NCI-H345 treated with DMSO at 0.1 percent for 48 hours (cell line): ENCODE measurements around the gene BPI.
"Not testable (repeated sequence)": the region's sequence is repeated elsewhere in the genome, so short reads cannot be mapped to it uniquely, and the experiment has no call there.

ENCODE experiments used
- DNase-seq: peaks from one replicate; lab custom pipeline; 2025; ENCODE audit not compliant: unreplicated experiment; lab: John Stamatoyannopoulos, UW

BPI gene

DNA sequence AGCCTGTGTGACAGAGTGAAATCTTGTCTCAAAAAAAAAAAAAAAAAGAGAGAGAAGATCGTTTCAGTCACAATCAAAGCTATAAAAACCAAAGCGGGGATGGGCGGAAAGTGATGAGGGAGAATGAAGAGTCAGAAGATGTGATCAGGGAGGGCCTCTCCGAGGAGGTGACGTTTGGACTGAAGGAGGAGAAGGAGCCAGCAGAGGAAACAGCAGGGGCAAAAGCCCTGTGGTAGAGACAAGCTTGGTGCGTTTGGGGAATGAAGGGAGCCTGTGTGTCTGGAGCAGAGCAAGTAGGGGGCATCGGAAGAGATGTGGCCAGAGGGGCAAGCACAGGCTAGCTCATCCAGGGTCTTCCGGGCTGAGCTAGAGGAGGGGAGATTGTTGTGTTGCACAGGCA is 27.9 kb downstream of the BPI start:
- DNase-seq = no peak

DNA sequence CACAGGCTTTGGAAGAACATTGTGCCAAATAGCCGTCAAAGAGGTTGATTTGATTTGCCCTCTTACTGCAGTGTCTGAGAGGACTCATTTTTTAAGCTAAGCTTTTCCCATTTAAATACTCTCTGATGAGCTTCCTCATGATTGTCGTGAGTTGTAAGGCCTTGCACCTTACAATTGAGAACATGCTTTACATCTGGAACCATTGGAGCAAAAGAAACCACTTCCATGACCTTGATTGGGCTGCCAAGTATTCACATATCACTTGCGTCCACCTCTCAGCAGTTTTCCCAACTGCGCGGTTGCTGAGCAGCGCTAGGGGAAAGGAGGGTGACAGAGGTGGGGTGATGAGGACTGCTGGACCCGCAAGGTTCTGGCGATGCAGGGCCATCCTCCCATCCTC is 30.1 kb downstream of the BPI start:
- no peak for DNase-seq

DNA sequence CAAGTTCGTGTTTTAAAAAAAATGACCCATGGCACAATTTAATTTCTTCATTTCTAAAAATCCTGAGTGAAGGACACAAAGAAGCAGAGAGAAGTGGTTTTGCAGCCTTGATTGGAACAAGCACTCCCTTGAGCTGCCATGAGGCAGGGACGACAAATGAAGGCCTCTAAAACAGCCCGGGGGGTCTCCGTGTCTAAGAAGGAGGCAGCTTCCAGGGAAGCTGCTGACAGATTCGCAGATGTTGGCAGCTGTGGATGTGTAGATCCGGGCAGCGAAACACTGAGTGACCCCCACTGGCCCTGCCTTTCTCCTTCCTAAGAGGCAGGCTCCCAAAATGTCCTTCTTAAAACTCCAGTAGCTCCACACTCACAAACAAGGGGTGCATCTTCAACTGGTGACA is 32.8 kb downstream of the BPI start:
- DNase-seq = no peak

DNA sequence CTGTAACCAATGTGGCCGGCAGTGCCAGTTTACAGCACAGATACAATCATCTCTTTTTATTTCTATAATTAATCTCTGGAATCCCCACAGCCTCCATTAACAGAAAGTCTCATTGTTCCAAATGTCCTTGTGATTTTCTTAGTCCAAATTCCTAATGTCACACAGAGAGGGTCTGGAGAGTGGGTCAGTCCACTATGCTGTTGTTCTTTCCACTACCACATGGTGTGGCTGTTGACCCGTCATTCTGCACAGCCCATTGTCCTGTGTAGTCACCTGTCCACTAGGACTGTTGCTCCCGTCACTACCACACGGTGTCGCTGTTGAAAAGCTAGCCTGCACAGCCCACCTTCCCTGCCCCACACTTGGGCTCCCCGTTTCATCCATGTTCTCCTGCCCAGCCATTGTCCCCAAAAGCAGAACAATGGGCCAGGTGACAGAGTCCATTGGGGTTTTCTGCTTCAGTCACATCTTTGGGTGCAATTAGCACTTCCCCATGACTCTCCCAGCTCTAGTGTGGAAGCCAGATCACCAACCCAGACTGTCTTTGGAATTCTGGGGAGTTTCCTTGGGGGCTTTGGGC is 33.7 kb downstream of the BPI start:
- no peak for DNase-seq

DNA sequence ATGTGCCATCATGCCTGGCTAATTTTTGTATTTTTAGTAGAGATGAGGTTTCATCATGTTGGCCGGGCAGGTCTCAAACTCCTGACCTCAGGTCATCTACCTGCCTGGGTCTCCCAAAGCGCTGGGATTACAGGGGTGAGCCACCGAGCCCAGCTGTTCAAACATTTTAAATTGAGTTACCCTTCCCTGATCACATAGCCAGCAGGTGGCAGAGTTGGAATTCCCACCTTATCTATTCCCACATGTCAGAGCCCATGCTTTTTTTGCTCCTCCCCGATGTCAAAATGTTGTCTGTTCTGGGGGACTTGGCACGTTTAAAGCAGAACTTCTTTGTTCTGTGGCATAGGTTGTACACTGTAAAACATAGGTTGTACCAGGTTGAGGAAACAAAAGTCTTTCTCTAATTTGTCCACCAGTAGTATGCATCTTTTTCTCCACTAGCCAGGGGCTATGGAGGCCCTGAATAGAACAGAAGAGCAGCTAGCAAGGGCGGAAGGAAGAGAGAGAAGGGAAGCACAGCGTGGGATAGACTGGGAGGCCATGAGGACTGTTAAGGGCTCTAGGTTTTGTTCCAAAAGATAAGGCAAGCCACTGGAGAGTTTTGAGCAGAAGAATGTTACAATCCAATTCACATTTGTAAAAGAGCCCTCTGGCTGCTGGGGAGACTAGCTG is 35.0 kb downstream of the BPI start:
- no peak for DNase-seq

DNA sequence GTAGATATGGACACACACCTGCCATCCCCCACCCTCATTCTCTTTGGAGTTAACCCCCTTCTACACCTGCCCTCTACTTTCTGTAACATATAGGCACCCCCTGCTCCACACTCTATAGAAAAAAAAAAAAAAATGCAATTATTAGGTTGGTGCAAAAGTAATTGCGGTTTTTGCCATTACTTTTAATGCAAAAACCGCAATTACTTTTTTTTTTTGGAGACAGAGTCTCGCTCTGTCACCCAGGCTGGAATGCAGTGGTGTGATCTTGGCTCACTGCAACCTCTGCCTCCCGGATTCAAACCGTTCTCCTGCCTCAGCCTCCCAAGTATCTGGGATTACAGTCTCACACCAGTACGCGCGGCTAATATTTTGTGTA is 35.6 kb downstream of the BPI start:
- not testable (repeated sequence) for DNase-seq

DNA sequence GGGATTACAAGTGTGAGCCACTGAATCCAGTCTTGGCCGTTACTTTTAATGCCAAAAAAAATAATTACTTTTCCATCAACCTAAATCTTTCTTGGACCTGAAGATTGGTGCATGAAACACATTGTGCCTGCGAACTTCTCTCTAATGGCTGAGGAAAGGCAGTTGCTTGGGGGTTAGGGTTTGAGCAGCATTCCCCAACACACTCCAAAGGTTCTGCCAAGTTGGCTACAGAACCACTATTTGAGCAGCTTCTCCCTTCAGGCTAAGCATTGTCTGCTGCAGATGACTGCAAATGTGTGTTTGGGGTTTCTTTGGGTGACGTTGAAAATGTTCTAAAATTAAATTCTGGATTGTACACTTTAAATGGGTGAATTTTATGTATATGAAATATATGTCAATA is 36.0 kb downstream of the BPI start:
- no peak for DNase-seq

DNA sequence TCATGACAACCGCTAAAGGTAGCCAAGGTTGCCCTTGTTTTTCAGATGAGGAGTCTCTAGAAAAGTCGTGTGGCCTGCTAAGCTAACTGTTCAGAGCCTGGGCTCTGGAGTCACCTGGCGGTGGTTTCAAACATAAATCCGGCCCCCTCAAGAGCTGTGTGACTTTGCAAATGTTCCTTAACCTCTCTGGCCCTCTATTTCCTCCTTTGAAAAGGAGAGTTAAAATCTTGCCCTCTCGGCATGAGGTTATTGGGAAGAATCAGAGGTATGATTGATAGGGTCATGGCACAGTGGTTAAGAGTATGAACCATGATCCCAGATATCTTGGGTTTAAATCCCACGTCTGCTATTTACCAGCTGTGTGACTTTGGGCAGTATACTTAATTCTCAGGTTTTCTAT is 36.7 kb downstream of the BPI start:
- DNase-seq = no peak

DNA sequence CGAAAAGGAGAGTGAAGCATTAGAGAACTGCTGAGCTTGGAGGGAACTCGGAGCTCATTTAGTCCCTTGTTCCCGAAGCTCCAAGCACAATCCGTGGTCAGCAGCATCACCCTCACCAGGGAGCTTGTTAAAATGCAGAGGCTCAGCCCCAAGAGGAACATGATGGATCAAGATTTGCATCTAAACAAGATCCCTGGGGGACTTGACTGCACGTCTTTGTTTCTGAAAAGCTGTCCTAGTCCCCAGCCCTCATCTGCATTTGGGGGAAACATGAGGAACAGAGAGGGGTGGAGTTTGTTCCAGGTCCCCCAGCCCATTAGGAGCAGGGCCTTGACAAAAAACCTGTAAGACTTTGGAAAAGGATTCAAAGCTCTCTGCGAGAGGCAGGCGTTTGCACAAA is 38.3 kb downstream of the BPI start:
- DNase-seq = no peak

DNA sequence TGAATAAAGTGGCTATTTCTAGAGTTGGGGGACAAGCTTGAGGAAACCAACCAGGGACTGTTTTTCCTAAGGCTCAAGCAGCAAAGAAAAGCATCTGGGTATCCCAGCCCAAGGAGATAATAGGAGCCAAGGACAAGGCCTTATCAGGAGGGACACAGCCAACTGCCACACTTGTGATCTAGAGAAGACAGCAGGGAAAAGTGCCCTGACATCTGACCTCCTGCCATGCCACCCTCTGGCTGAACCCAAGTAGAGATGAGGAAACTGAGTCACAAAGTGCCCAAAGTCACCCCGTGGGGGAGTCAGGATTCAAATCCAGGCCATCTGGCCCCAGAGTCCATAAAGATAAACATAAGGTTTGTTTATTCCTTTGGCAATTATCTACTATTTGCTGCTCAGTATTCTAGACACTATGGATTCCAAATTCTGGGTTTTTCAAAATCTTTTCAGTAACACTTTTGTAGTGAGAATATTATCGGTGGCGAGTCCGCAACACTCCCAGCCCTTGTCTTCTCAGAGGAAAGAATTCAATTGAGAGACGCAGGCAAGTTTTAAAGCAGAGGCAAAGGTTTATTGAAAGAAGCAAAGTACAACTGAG is 38.9 kb downstream of the BPI start:
- DNase-seq = no peak

DNA sequence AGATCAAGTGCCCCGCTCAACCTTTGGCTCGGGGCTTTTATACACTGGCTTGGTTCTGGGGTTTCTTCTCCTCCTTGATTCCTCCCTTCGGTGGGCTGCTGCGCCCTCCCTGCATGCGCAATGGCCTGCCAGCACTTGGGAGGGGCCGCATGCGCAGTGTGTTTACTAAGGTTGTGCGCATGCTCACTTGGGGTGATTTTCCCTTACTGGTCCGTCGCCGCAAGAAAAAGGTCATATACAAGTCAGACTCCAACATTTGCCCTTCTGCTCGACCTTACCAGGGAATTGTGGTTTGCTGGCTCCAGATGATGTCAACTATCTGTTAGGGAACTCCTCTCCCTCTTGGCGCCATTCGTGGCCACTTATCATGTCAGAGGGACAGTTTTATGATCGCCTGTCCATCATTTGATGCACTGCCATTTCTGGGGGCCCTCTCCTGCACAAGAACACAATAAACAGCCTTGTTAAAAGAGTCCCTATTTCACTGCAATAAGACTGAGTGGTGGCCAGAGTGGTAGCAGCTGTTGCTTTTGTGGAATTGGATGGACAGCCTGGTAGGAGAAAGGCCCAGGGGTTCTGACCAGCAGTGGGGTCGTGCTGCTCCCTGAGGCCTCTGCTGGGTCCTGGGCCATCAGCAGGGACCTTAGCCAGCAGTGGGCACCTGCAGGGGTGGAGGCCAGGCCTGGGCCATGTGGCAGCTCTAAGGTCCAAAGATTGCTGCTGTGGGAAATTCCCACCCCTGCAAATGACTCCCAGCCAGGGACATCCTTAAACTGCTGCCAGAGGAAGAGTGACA is 39.6 kb downstream of the BPI start:
- no peak for DNase-seq

DNA sequence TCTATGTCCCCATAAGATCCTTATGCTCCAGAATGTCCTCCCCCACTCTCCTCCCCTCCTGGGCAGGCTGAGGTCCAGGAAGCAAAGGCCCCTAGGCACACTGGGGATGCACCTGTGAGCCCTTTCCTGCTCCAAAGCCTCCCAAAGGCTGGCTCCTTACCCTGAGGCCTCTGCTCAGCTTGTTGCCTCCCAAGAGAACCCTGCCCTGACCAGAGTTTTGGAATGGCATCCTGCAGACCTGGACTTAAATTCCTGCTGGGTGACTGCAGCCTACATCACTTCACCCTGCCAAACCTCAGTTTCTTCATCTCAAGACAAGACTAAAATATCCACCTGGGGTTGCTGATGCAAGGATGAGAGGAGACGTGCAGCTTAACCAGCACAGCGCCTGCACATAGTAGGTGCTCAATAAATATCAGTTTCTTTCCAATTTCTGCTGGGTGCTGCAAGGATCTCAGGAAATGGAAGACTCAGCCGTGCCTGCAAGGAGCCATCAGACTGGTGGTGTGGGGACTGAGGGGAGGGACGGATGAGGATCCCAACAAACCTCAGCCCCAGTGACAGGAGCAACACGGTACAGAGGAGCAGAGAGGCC is 40.2 kb downstream of the BPI start:
- DNase-seq = no peak

DNA sequence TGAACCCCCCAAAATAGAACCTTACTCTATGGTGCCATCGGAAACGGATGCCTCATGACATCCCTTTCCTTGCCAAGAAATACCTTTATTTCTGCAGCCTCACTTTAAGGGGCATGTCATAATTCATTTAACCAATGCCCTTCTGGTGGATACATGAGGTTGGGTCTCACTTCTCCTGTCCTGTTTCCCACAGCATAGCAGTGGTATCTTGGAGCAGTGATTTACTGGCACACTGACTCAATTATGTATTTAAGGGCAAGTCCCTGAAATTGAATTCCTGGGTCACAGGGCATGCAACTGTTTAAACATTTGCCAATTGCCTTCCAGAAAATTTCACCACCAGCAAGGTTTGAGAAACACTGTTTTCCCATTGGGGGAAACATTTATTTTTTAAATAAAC is 41.7 kb downstream of the BPI start:
- DNase-seq = no peak

DNA sequence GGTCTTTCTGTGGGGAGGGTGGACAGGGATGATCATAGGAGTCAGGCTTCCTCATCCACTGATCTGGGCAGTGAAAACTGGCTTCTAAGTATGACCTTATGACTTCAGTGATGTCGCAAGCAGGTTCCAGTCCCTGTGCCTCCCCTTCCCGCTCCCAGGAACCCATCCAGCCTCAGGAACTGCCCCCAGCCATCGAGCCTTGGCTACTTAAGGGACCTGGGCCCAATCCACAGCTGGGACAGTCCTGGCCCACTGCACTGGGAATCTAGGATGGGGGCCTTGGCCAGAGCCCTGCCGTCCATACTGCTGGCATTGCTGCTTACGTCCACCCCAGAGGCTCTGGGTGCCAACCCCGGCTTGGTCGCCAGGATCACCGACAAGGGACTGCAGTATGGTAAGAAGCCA is 42.3 kb downstream of the BPI start, which contains the start of gene LBP:
LBP (plus strand) TSS at position 236 of the 405 bp plus-strand sequence; CDS start at position 271, 35 bp downstream.
- no peak for DNase-seq

DNA sequence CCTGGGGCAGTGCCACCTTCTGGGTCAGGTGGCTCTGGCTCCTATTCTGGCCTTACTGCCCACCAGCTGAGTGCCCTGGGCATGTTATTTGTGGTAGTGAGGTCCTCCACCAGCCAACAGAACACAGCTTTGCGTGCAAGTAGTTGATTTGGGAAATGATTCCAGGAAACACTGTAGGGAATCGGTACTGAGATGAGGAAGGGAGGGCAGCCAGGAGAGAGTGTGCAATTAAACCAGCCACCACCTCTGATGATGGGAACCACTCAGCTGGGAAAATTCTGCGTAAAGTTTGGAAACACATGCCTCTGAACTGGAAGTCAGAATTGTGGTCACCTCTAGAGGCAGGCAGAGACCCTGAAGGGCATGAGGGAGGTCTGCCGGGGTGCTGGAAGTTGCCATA is 42.8 kb downstream of the BPI start:
- no peak for DNase-seq

DNA sequence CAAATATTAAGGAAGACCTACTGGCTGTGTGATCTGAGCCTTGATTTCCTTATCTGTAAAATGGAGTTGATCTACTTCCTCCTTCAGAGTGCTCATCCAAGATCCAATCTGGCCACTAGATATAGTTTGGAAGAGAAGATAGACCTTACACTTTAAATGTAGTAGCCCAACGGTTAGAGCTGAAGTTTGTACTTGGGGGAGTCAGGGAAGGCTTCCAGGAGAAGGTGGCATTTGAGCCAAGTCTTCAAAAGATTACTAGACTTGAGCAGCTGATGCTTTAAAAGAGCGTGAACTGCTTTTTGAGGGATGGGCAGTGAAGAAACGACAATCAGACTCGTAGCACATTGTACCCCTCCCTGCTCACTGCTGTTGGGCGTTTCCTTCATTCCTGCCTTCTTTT is 45.9 kb downstream of the BPI start:
- no peak for DNase-seq

DNA sequence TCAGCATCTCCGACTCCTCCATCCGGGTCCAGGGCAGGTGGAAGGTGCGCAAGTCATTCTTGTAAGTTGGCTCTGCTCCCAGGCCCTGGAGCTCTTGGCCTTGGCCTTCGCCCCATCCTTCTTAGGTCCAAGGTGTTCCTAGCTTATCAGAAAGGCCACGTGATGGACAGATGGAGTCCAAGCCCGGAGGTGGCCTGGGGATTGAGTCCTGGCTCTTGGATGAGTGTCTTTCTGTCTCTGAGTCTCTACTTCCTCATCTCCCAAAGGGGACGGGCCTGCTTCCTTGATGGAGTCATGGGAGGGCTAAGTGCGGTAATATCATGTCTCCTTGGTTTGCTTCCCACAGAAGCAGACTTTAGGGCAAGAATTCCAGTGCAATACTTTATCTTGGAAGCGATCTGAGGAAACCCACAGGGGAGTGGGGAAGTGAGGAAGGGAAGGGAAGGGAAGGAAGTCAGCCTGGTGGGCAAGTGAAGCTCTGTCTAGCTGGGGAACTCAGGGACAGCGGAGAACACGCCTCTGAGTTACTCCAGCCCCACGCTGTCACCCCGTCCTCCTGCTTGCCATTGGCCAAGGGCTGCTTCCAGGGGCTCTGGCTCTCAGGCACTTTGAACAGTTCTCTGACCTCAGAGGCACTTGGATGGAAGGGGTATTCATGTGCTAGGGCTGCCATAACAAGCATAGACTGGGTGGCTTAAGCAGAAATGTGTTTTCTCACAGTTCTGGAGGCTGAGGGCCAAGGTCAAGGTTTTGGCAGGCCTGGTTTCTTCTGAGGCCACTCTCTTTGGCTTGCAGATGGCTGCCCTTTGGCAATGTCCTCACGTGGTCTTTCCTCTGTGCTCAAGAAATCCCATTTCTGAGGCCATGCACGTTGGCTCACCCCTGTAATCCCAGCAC is 47.2 kb downstream of the BPI start:
- no peak for DNase-seq

DNA sequence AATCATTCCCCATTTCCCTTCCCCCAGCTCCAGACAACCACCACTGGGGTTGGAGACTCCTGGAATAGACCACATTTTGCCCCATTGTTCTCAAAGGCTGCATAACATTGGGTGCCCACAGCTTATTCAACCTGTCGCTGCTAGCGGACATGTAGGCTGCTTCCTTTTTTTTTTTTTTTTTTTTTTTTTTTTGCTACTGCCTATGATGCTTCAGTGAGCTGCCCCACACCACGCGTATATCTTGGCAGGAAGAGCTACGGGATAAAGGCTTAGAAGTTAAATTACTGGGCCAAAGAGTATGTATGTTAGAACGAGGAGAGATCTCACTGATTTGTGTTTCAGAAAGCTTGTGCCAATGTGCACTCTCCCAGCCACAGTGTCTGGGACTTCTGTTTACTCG is 49.4 kb downstream of the BPI start:
- DNase-seq = no peak

DNA sequence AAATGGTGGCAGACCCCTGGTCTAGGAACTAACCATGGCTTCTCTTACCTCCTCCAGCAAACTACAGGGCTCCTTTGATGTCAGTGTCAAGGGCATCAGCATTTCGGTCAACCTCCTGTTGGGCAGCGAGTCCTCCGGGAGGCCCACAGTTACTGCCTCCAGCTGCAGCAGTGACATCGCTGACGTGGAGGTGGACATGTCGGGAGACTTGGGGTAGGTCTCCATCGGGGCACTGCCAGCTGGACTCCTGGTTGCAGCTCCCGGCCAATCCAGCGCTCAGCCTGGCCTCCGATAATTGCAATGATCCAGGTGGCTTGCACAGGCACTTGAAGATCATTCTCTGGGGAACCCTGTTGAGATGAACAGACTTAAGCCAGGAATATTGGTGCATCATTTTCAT is 50.3 kb downstream of the BPI start:
- no peak for DNase-seq

DNA sequence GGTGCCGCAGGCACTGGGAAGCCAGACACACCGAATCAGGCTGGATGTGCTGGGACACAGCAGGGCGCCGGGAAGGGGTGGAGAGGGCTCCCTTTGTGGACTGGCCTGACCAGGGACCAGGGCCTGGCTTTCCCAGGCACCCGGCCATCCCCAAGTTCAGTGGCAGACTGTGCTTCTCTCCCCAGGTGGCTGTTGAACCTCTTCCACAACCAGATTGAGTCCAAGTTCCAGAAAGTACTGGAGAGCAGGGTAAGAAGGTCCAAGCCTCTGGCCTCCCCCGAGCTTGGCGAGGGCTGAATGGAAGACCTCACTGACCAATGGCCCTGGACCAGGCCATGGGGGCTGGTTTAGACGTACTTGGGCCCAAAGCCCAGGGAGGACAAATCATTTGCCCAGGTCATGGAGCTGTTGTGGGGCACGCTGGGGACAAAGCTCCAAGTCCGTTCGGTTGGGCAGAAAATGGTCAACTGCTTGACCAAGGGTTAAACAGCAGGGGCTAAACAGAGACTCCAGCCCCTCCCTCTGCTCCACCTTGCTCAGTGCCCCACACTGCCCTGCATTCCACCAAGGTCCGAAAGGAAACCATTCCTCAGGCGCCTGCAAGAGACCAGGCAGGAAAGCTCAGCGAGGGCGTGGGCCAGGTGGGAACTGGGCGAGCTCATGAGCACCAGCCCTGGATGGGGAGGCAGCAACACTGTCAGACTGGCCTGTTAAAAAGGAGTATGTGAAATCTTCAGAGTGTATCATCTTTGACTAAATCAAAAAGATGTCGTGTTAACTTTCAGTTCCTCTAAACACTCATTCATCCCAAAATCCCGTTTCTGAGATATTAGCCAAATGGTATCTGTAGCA is 51.4 kb downstream of the BPI start:
- DNase-seq = no peak
